Hindlimb muscle (tissue), 1 donor: Measurements from ENCODE around the gene TRHDE. TPM values are rescaled to one million over a fixed set of nuclear protein-coding genes. Genes with fewer than 3 reads are reported as not detected.
"Not testable (repeated sequence)": the region's sequence is repeated elsewhere in the genome, so short reads cannot be mapped to it uniquely, and the experiment has no call there.

Experiments used
- DNase-seq: peaks from one replicate; pipeline ENCODE4 v3.0.0-alpha.2; 2013
- polyA plus RNA-seq: library from polyadenylated mRNA; unstranded; fragments of 120-200 nt; gene quantifications from one replicate; pipeline ENCODE4 v1.2.1, GENCODE V29; 2013; ENCODE audit not compliant: insufficient read length

Gene TRHDE
- polyA plus RNA-seq, 1 donor, result 0.40 TPM

DNA sequence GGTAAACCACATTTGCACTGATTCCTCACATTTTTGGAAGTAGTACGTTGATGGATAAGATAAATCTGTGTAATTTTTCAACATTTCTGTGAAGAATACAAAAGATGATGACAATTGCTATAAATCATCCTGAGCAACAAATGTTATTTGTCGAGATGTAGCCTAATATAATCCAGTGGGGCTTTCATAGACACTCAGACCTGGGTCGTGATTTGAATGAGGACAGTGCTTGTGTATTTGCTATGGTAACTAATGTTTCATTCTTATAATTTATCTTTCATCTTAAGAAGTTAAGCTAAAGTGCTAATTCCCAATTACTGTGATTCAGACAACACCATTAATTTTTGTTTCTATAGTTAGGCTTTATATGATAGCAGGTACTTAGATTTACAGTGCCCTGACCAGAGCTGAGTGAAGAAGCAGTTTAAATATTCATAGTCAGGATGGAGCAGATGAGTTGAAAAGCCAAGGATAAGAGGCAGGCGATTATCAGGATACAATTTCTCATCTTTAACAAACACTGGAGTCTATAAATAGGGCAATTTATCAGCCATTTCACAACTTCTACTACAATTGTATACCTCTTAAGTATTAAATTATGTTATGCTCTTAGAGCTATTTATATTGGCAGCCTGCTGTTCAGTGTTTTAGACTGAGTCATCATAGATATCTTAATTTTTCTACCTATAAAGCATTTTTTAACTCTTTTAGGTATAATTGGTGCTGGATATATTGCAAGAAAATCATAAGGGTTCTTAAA is 359.9 kb downstream of the TRHDE start:
- no peak for DNase-seq

DNA sequence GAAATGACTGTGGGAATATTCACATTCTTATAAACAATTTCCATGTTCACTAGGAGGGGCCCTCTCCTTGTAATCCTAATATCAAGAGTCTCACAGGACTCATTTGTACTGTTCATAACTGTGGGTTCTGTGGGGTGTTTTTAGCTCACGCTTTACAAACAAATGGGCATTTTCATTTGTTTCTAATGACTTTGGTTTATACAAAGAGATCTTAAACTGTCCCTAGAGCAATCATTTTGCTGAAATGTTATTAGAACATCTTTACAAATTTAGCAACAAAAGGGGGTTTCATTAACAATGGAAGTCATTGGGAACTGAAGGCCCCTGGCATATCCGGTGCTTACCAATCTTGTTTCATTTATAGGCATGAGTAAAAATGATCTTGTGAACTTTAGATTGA is 370.5 kb downstream of the TRHDE start:
- DNase-seq, result no peak

DNA sequence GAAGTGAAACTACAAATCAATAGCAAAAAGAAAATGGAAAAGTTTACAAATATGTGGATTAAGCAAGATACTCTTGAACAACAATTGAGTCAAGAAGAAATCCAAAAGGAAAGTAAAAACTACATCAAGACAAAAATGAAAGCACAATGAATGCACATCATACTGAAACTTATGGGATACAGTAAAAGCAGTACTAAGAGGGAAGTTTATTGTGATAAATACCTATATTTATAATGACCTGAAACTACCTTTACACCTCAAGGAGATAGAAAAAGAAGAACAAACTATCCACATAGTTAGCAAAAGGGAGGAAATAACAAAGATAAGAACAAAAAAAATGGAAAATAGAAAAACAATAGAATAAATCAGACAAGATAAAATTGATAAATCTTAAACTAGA is 375.0 kb downstream of the TRHDE start:
- DNase-seq, result no peak

DNA sequence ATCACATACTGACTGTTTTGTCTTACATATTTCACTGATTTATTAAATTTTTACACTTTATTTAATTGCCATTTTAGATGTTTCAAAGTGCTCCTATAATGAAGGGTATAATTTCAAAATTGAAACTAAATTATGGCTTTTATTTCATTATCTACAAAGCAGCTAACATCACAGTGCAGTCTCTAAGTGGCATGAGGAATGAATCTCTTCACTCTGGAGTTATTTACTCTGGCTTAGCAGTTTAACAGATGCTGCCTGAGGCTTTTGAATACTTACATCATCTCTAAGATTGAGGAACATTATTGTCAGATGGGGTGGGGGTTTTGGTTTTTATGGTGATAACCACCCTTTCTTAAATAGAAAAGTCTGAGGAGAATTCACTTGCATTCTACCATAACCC is 386.4 kb downstream of the TRHDE start:
- no peak for DNase-seq

DNA sequence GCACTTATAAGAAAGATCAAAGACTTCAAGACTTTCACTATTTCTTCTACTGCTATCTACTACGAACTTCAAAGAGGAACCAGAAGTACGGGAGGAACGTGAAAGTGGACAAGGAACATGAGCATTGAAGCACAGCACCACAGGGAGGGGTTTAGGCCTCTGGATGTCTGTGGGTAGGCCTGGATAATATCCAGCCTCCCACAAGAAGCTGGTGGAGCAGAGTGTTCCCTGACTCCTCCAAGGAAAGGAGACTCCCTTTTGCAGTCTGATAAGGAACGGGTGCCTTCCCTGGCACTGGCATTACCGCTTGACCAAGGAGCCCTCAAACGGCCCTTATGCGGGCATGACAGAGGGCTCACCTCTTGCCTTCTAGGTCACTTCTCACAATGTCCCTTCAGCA is 388.0 kb downstream of the TRHDE start:
- DNase-seq, result not testable (repeated sequence)

DNA sequence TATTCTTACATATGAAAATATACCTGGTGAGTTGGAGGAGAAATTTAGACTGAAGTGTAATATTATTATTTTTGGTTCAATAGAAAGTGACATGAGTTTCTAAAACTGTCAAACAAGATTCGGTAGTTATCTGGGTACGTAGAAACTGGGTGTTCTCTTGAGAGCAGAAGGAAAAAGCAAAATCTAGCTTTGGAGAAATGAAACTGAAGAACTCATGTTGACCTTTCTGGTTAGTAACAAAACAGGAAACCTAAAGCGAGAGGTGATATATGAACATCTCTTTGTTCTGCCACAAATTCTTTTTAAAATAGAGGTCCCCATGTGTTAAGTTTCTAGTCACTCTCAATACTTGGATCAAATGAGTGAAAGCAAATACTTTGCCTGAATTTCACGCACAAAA is 401.7 kb downstream of the TRHDE start:
- no peak for DNase-seq

DNA sequence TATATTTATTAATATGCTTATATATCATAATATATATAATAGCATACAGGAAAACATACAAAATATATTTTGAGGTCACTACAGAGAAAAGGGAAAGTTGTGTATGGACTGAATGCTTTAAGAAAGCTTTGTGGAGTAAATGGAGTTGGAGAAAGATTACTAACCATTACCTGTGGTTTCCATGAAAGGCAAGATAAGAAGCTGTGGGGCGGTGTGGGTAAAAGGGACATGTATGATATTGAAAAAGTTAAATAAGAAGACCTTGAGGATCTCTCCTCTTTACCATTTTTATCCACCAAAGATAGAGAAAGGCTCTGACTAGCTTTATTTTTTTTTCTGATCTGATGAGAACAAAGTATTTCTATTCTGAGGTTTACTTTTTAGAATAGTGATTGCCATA is 404.4 kb downstream of the TRHDE start:
- DNase-seq, result no peak

DNA sequence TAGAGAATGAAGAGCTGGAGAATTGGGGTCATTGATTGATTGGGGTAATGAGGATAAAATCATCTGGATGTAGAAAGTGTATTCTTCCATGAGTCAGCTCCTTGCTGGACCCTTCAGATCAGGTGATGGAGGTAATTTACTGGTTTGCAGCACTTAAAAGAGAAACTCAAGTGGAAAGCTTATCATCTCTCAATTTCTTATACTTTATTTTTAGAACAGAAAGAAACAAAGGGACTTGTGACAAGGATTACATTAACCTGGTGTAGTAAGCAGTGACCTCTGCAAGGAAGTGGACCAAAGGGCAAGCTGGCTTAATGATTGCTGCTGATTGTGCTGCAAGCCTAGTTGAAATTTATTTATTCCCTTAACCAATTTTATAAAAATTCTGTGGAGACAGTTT is 405.0 kb downstream of the TRHDE start:
- no peak for DNase-seq

DNA sequence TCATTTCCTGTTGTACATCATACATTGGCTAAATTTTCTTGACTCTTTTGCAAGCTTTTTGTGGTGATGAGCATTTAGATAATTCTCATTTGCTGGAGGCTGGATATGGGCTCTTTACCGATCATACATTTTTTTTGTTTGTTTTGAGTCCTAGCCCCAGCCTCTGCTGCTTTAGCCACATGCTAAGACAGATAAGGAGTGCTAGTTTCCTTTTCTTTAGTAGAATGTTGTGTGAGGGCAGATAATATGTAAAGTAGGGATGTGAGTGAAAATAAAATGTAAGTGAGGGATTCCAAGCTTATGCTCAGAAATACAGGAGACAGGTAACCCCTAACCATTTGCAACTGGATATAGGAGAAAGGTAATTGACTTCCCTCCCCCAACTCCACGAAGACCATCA is 405.7 kb downstream of the TRHDE start:
- DNase-seq, result no peak

DNA sequence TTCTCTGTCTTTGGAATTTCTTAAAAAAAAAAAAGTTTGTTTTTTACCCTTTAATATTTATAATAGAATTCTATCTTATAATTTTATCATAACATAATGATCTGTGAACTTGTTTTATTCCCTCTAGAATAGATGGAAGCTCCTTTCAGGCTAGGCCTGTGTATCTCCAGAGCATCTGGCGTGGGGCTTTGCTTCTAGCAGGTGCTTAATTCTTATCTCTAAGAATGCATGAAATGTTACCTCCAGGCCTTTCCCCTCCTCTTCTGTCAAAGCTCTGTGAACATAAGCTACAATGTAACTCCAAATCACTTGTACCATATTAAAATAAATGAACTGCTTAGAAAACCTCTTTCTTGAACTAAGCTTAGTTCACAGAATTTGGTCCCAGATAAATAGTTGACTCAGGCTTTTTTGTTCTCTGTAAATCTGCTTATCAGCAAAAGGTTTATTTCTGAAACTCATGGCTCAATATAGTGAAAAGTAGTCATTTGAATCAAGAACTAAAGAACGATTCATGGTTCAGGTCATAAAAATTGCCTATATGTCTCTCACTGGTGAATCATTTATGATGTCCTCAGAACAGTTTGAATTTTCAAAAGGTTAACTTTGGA is 407.1 kb downstream of the TRHDE start:
- DNase-seq, result no peak

DNA sequence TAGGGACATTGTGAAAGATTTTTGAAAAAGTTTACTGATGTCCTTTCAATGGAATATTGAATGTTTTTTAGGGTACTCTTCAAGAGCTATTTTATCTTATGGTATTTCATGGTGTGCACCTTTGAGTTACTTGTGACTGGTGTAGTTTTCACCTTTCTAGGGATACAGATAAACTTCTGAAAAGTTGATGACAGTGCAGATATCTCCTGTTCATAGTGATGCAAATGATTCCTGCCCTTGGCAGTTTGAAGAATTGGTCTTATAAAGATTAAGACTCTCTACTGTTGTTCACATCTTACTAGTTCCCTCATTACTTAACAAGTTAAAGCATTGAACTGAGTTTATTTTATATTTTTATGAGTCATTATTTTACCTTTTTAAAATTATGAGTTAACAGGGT is 408.9 kb downstream of the TRHDE start:
- no peak for DNase-seq

DNA sequence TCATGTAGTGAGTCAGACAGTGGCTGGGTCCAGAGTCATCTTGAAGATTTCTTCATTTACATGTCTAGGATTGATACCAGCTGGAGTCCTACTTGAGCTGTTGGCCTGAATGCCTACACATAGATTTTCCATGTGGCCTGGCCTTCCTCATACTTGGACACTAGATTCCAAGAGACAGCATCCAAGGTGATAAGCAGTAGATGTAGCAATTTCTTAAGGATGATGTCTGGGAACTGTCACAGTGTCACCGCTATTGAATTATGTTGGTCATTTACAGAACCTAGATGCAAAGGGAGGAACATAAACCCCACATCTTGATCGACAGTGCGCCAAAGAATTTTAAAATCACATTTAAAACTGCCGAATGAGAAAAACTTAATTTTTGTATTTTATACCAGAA is 412.3 kb downstream of the TRHDE start:
- DNase-seq, result no peak

DNA sequence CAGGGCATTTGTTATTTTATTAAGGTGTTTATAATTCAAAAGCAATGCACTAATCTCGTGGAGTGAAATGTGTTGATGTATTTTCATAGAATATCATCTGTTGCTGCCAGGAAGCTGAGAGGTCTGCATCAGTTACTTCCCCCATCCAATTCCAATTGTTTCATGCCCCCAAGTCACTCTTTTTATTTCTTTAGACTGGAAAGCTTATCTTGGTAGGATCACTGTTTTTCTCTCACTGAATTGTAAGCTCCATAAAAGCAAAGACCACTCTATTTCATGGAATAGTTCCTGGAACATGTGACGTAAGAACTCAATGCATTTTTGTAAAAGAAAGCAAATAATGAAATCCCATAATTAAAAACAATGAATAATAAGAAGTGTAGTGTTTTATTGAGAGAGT is 420.2 kb downstream of the TRHDE start:
- no peak for DNase-seq

DNA sequence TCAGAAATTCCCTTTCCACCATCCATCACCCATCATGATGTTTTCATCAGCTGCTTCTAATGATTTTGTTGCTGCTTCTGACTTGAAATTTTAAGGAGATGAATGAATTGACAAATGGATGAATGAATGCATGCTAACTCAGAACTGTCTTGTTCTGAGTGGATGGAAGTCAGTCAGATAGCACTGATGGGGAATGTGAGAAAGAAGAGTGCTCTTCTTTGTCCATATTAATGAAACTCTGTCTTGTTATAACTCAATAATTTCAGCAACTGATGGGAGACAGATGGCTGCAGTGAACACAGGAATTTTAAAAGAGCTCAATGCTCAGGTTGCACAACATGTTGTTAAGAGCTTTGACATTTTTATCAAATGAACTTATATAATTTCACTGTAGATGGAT is 422.0 kb downstream of the TRHDE start:
- no peak for DNase-seq

DNA sequence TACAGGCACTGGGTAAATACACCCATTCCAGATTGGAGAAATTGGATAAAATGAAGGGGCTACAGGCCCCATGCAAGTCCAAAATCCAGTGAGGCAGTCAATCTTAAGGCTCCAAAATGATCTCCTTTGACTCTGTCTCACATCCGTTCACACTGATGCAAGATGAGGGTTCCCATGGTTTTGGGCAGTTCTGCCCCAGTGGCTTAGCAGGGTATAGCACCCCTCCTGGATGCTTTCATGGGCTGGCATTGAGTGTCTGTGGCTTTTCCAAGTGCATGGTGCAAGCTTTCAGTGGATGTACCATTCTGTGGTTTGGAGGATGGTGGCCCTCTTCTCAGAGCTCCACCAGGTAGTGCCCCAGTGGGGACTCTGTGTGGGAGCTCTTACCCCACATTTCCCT is 427.2 kb downstream of the TRHDE start:
- DNase-seq, result no peak

DNA sequence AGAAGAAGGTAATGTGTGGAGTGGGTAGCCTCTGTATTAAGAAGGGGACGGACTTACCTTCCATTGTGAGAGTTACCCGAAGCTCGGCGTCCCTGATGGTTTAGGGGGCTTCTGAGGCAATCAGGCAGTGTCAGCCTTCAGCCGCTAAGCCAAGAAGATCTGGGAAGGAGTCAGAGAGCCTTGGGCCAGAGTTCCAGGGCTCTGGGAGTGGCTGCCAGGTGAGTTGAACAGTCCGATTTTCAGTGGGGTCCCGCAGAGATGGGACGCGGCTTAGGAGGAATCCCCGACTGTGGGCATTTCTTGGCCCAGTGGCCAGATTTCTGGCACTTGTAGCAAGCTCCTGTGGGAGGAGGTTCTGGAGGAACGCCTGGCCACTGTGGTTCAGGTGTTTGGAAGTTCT is 439.9 kb downstream of the TRHDE start:
- DNase-seq, result not testable (repeated sequence)

DNA sequence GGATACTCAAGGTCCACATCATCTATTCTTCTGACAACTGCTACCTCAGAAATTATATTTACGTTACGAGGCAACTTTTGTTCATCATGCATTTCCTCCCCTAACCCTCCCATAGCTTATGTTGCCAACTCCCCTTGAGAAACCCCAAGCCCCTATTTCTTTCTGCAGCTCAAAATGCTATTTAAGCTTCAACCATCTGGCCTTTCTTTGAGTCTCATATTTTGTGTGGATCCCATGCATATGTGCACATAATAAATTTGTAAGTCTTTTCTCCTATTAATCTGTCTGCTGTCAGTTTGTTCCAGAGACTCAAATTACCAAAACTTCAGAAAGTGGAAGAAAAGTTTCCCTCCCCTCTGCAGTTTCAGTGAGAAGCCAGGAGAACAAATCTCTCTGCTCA is 444.1 kb downstream of the TRHDE start:
- no peak for DNase-seq

DNA sequence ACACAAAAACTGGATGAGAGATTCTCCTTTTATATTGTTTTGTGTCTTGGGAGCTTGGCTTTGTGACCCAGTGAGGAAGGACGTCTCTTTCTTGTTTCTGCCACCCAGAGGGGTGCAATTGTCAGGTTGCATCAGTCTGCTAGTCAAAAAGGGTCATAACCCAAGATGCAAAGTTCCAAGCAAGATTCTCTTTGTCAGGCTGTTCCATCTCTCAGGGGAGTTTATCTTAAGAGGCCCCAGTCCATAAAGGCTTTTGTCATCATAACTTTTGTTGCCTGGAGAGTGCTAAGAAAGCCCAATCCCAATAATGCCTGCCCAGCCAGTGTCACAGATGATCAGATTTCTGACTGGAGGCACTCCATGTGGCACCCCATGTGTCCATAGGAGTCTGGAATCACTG is 444.9 kb downstream of the TRHDE start:
- no peak for DNase-seq
